GM21447 (cell line): ENCODE results near the gene F8.
"Not testable (repeated sequence)": the region's sequence is repeated elsewhere in the genome, so short reads cannot be mapped to it uniquely, and the experiment has no call there.

Source experiments
- ATAC-seq: cut with Tn5 transposase; IDR thresholded peaks from one replicate; pipeline ENCODE4 v1.9.1; 2021; ENCODE audit not compliant: unreplicated experiment

The F8 gene

DNA sequence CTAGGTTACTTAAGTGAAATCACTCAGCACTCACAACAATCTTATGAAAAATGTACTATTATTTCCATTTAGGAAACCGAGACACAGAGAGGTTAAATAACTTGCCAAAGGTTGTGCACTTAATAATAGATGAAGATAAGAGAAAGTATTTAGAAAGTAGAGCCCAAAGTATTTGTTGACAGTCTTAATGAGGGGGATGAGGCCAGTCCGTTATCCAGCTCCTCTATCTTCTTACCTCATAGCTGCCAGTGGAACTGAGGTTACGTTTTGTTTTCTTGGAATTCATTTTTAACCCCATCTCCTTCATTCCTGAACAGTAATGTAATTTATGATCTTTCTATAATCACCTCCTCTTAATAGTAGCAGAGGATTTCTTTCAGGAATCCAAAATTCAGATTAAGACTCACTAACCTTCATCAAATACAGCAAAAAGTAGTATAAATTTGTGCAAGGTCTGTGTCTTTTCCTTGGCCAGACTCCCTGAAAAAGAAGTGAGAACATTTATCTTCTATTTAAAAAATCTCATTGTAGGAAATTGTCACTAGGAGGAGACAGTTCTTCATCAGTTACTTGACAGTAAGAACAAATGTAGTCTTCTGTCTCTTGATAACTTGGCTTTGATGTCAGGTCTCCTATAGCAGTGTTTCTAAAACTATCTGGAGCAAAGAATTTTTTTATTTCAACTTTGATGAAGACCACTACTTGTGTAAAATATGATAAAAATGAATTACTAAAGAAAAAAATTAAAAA is 35.5 kb downstream of the F8 start:
- no peak for ATAC-seq

DNA sequence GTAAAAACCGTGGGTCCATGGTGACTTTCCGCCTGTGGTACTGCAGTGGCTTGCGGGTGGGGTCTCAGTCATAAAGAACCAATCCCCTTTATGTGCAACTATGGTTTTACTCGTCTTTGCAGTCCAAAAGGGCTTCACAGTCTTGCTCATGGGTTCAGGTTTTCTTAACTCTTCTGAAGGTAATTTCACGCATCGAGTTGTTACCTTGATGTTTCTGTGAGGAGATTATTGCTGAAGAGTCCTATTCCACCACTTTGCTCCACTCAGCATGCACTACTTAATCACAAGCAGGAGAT is 41.5 kb downstream of the F8 start:
- peak; percentile 41 for ATAC-seq

DNA sequence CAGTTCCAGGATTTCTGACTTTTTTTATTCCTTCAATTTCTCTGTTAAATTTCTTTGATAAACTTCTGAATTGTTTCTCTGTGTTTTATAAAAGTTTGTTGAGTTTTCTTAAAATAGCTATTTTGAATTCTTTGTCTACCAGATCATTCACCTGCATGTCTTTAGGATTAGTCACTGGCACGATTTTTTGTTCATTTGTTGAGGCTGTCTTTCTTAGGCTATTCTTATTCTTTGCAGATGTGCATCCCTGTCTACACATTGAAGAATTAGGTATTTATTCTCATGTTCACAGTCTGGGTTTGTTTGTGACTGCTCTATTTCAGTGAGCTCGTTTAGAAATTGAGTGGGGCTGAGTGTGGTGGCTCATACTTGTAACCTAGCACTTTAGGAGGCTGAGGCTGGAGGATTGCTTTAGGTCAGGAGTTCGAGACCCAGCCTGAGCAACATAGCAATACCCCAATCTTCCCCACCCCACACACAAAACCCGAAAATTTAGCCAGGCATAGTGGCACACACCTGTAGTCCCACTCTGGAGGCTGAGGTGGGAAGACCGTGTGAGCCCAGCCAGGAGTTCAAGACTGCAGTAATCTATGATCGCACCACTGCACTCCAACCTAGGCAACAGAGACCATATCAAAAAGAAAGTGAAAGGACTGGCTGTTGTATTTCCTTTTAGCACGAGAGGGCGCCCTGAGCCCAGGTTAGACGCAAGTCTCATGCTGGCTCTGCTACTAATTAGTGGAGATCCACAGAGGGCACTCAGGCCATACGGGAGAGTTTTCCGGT is 42.0 kb downstream of the F8 start:
- ATAC-seq, result peak; percentile 95

DNA sequence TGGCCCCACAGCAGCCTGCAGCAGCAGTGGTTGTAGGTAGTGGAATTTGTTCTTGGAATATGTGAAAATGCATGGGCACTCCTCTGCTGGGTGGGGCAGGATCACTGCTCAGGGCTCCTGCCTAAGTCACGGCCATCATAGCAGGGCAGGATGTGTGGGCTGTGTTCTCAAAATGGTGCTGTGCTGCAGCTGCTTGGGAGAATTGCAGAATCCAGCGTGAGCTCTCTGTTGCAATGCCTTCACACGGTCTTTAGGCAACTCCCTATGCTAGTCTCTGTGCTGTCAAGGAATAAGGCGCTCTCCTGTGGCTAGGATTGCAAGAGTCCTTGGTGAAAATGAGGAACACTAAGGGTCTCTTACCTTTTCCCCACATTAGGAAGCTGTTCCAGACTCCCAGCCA is 42.9 kb downstream of the F8 start:
- no peak for ATAC-seq

DNA sequence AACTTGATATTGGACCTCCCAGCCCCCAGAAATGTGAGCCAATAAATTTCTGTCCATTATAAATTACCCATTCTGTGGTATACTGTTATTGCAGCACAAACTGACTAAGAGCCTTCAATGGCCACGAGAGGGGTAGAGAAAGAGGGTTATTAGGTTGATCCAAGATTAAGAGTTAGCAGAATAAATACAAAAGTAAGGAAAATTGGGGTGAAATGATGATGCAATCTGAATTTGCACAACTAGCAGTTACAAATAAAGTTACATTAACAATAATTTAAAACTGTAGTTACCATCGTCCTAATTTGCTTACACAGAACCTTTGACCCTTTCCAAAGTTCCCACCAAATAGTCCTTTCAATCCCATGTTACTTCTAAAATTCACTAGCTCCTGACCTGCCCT is 54.2 kb downstream of the F8 start:
- no peak for ATAC-seq

DNA sequence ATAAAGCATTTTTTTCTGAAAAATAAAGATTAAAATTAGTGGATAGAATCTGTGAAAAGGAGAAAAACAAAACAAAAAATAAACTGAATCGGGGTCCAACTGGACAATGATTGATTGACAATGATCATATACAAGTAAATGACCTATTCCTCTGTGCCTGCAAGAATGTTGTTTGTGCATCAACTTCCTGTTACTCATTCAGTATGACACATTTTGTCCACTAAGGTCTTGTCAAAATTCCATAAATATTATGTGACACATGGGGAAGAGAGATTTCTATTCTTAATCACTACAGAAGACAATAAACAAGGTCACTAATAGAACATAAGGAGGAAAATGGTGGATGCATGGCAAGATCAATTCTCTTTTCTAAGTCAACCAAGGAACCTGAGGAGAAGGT is 54.9 kb downstream of the F8 start:
- ATAC-seq, result no peak

DNA sequence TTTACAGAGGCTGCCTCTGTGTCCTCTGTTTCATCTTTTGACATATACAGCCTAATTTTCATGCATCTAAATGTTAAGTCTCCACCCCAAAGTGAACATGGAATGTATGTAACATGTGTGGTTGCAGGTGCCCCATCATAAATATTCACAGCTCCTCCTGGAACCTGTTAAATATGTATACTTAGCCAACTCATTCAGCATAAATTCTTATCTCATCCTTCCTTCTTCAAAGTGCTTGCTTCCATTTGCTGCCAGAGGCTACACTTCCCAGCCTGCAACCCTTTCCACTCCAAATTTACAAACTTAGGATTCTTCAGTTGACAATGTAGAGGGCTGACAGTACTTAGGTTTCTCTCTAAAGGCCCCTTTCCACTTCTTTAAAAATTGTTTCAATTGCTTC is 60.6 kb downstream of the F8 start:
- no peak for ATAC-seq

DNA sequence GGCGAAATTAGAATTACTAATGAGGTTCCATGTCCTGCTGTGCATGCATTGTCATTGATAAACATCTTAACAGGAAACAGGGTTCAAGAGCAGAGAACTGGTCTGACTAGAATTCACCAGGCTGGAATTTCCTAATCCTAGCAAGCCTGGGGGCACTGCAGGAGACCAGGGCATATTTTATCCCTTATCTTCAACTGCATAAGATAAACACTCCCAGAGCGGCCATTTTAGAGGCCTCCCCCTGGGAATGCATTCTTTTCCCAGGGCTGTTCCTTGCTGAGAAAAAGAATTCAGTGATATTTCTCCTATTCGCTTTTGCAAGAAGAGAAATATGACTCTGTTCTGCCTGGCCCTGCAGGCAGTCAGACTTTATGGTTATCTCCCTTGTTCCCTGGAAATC is 66.7 kb downstream of the F8 start:
- not testable (repeated sequence) for ATAC-seq

DNA sequence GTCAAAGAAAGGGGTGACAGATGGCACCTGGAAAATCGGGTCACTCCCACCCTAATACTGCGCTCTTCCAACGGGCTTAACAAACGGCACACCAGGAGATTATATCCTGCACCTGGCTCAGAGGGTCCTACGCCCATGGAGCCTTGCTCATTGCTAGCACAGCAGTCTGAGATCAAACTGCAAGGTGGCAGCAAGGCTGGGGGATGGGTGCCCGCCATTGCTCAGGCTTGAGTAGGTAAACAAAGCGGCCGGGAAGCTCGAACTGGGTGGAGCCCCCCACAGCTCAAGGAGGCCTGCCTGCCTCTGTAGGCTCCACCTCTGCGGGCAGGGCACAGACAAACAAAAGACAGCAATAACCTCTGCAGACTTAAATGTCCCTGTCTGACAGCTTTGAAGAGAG is 83.3 kb downstream of the F8 start:
- ATAC-seq, result not testable (repeated sequence)

DNA sequence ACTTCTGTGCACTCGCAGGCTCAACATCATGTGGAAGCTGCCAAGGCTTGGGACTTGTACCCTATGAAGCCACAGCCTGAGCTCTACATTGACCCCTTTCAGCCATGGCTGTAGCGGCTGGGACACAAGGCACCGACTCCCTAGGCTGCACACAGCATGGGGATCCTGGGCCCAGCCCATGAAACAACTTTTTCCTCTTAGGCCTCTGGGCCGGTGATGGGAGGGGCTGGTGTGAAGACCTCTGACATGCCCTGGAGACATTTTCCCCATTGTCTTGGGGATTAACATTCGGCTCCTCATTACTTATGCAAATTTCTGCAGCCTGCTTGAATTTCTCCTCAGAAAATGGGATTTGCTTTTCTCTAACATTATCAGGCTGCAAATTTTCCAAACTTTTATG is 97.8 kb downstream of the F8 start:
- not testable (repeated sequence) for ATAC-seq

DNA sequence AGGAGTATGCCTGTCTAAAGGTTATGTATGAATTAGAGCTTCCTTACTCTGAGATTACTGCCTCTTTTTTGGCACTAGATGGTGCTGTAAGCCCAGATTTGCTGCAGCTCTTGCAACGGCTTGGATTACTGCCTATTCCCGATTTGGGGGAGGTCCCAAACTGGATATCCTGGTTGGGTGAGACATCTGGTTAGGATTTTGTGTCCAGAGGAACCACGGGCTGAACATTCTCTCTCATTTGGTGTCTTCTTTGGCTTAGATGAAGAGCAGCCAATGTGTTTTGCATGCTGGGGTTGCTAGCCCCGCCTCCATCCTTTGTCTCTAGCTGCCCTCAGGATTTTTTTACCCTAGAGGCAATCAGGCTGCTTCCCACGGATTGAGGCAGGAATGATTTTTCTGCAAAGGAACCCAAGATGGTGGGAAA is 104.5 kb downstream of the F8 start:
- no peak for ATAC-seq

DNA sequence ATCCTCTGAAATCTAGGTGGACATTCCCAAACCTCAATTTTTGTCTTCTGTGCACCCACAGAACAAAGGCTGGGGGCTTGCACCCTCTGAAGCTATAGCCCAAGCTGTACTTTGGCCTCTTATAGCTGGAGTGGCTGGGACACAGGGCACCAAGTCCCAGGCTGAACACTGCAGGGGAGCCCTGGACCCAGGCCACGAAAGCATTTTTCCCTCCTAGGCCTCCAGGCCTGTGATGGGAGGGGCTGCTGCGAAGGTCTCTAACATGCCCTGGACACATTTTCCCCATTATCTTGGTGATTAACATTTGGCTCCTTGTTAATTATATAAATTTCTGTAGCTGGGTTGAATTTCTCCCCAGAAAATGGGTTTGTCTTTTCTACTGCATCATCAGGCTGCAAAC is 108.5 kb downstream of the F8 start:
- ATAC-seq, result no peak

DNA sequence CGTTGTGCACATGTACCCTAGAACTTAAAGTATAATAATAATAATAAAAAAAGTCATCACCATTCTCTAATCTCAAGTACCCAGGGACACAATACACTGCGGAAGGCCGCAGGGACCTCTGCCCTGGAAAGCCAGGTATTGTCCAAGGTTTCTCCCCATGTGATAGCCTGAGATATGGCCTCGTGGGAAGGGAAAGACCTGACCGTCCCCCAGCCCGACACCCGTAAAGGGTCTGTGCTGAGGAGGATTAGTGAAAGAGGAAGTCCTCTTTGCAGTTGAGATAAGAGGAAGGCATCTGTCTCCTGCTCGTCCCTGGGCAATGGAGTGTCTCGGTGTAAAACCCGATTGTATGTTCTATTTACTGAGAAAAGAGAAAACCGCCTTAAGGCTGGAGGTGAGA is 112.0 kb downstream of the F8 start:
- ATAC-seq, result not testable (repeated sequence)

DNA sequence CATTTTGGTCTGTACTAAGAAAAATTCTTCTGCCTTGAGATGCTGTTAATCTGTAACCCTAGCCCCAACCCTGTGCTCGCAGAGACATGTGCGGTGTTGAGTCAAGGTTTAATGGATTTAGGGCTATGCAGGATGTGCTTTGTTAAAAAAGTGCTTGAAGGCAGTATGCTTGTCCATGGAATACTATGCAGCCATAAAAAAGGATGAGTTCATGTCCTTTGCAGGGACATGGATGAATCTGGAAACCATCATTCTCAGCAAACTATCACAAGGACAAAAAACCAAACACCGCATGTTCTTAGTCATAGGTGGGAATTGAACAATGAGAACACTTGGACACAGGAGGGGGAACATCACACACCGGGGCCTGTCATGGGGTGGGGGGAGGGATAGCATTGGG is 112.5 kb downstream of the F8 start:
- not testable (repeated sequence) for ATAC-seq

DNA sequence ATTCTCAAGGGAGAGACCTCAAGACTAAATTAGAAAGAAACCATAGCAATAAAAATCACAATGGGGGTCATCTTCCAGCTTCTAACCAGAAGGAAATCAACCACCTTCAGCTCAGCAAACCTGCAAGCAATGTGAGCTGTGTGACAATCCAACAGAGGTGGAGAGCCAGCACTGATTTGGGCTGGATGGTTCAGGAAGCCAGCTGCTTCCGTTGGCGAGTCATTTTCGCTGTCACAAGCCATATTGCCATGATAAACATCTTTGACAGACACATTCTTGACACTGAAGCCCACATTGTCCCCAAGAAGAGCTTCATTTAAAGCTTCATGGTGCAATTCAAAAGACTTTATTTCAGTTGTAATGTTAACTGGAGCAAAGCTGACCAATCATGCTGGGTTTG is 113.7 kb downstream of the F8 start:
- no peak for ATAC-seq

DNA sequence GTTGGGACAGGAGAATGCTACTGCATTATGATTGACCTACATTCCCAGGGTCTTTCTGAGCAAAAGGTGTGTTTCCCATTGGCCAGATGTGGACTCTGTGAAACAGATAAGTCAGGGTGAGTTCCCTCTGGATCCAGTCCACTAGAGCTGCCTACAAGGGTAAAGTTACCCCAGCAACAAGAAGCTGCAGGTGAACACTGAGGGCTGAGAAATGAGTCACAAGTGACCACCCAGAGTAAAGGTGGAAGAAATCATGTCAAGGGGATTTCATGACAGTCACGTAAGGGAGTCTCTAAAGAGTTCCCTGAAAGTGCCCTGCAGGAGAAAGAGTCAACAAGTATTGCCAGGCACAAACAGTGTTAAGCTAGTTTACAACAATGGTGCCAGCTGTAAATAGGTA is 120.1 kb downstream of the F8 start:
- ATAC-seq, result no peak

DNA sequence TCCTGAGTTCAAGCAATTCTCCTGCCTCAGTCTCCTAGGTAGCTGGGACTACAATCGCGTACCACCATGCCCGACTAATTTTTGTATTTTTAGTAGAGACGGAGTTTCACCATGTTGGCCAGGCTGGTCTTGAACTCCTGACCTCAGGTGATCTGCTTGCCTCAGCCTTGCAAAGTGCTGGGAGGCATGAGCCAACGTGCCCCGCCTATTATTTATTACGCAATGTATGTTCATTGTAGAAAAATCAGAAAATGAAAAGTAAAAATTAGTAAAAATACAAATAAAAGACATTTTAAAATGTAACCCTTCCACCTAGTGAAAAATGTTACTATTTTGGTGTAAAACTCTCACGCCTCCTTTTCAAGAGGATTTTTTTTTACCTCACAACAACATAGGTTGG is 122.2 kb downstream of the F8 start:
- no peak for ATAC-seq

DNA sequence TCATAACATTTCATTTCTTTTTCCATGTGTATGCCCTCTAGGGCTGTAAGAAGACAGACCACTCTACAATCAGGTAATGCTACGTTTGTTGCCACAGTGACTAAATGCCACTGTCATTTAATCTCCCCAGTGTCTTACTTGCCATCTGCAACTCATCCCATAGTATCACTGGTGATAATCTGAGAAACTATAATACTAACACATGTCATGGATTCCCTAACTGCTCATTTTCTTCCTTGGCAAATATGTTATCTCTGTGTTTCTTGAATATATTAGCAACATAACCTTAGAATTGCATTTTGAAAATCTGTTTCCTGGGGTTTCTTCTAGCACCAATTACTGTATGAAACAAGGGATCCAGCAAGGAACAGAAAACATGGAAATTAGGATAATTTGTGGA is 130.2 kb downstream of the F8 start:
- no peak for ATAC-seq

DNA sequence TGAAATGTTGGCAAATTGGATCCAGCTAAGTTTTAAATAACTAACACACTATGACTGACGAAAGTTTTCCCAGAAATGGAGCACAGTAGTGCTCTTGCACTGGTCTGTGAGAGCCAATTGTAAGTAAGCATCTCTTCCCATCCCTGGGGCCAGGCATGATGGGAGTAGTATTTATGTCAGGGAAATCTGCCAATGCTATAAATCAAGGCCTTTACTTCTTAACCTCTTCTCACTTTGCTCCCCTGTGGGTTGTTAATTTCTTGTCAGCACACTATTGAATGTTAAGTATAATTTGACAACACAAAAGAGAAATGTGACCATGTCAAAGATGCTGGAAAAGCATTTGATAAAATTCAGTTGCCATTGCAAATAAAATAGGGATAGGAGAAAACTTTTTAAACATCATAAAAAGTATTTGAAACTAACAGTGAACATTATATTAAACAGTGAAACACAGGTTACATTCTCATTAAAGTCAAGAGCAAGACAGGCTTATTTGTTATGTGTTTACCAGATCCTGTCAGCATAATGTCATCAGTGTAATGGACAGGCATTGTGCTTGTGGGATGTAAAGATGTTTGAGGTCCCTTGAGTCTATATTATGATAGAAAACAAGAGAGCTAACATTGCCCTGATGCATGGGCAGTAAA is 131.4 kb downstream of the F8 start:
- ATAC-seq, result no peak

DNA sequence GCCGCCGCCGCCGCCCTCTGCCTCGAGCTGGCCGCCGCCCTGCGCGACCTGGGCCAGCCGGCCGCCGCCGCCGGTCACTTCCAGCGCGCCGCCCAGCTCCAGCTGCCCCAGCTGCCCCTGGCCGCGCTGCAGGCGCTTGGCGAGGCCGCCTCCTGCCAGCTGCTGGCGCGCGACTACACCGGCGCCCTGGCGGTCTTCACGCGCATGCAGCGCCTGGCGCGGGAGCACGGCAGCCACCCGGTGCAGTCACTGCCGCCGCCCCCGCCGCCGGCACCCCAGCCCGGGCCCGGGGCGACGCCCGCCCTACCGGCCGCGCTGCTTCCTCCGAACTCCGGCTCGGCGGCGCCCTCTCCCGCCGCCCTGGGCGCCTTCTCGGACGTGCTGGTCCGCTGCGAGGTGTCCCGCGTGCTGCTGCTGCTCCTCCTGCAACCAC is 135.7 kb downstream of the F8 start:
- peak; percentile 55 for ATAC-seq

DNA sequence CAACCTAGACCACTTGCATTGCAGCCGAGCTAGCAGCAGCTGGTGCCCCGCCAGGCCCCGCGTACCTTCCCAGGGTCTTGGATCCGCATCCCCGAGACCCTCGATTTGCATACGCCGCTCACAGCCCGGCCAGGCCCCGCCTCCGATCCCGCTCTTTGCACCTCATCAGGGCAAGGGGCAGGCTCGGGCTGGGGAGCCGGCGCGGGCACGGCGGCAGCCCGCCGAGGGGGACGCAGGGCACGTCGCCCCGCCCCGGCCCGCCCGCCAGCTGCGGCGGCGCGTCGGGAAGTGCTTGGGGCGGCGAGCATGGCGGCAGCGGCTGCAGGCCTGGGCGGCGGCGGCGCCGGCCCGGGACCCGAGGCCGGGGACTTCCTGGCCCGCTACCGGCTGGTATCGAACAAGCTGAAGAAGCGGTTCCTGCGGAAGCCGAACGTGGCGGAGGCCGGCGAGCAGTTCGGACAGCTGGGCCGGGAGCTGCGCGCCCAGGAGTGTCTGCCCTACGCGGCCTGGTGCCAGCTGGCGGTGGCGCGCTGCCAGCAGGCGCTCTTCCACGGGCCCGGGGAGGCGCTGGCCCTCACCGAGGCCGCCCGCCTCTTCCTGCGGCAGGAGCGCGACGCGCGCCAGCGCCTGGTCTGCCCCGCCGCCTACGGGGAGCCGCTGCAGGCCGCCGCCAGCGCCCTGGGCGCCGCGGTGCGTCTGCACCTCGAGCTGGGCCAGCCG is 136.3 kb downstream of the F8 start, which contains the start of gene F8A1:
TSS of gene F8A1 (plus strand) at position 287 of the 720 bp plus-strand sequence. CDS start at position 307, 20 bp downstream.
- peak; percentile 62 for ATAC-seq
